Pulmonary artery endothelial cell (primary cell): ENCODE data around the gene TMEM176B. TPM values are rescaled to one million over a fixed set of nuclear protein-coding genes. Genes with fewer than 3 reads are reported as not detected.
"Not testable (repeated sequence)": the region's sequence is repeated elsewhere in the genome, so short reads cannot be mapped to it uniquely, and the experiment has no call there.

Source experiments
- DNase-seq: peaks from one replicate; pipeline ENCODE4 v3.0.0-alpha.2; 2011; ENCODE audit warnings: low read depth, low spot score
- total RNA-seq: library from RNA; depleted of rRNA; stranded (reverse); fragments of >200 nt; gene quantifications from 2 replicates; pipeline ENCODE4 v1.2.3, GENCODE V29; 2014

Gene TMEM176B
- total RNA-seq, 1 donor from 2014 or later: not detected

GRCh38 chr7:150823484-150824126 lies 23.4 kb upstream of the TMEM176B start:
- DNase-seq: no peak

- no peak for DNase-seq
Observed at GRCh38 chr7:150823043-150823442, 22.9 kb upstream of the TMEM176B start.

GRCh38 chr7:150820578-150821198 lies 20.5 kb upstream of the TMEM176B start:
- no peak for DNase-seq

GRCh38 chr7:150820148-150820547 lies 20.0 kb upstream of the TMEM176B start:
- no peak for DNase-seq

GRCh38 chr7:150818971-150819370 lies 18.8 kb upstream of the TMEM176B start:
- no peak for DNase-seq

GRCh38 chr7:150814328-150815001 lies 14.3 kb upstream of the TMEM176B start:
- DNase-seq: no peak

- not testable (repeated sequence) for DNase-seq
Observed at GRCh38 chr7:150807616-150808438, 7.7 kb upstream of the TMEM176B start.

GRCh38 chr7:150806863-150807262 lies 6.7 kb upstream of the TMEM176B start:
- no peak for DNase-seq

GRCh38 chr7:150806454-150806853 lies 6.3 kb upstream of the TMEM176B start:
- DNase-seq: no peak

- DNase-seq: no peak
Observed at GRCh38 chr7:150805864-150806263, 5.7 kb upstream of the TMEM176B start.

- DNase-seq: no peak
Observed at GRCh38 chr7:150804802-150805201, 4.6 kb upstream of the TMEM176B start.

- DNase-seq: no peak
Observed at GRCh38 chr7:150803161-150803860, 3.1 kb upstream of the TMEM176B start.

GRCh38 chr7:150801946-150802771 lies 2.0 kb upstream of the TMEM176B start:
- DNase-seq: no peak

GRCh38 chr7:150801242-150801945 lies 1.2 kb upstream of the TMEM176B start:
- no peak for DNase-seq

GRCh38 chr7:150800581-150801241 lies 547 bp upstream of the TMEM176B start, which contains the start of gene TMEM176A:
TSS of gene TMEM176A (plus strand) at chr7:150800769. CDS start at chr7:150801551, 782 bp downstream.
- no peak for DNase-seq

- DNase-seq: no peak
Observed at GRCh38 chr7:150799156-150799555, 1.0 kb downstream of the TMEM176B start.

- no peak for DNase-seq
Observed at GRCh38 chr7:150797661-150798060, 2.5 kb downstream of the TMEM176B start.

GRCh38 chr7:150793569-150794238 lies 6.5 kb downstream of the TMEM176B start:
- no peak for DNase-seq
